GM19455 (cell line): ENCODE data around the gene EMC7.
"Not testable (repeated sequence)": the region's sequence is repeated elsewhere in the genome, so short reads cannot be mapped to it uniquely, and the experiment has no call there.

ENCODE experiments used
- ATAC-seq: cut with Tn5 transposase; IDR thresholded peaks from one replicate; pipeline ENCODE4 v1.9.1; 2021; ENCODE audit not compliant: unreplicated experiment

EMC7 gene

DNA sequence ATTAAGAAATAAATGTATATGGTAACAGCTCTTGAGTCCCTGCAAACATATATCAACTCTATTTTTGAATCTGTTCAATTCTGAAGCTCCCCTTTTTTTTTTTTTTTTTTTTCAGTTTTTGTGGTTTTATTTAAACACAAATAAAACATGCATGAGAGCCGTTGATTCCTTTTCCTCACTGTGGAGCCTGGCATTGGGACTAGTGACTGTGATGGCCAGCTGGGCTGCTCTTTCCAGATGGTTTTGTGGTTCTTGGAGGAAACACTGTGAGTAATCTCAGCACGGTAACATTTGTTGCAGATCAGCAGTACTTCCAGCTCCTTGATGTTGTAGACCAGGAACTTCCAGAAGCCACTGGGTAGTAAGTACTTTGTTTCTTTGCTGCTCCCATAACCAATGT, 15.9 kb downstream of the EMC7 start:
- ATAC-seq: no peak

DNA sequence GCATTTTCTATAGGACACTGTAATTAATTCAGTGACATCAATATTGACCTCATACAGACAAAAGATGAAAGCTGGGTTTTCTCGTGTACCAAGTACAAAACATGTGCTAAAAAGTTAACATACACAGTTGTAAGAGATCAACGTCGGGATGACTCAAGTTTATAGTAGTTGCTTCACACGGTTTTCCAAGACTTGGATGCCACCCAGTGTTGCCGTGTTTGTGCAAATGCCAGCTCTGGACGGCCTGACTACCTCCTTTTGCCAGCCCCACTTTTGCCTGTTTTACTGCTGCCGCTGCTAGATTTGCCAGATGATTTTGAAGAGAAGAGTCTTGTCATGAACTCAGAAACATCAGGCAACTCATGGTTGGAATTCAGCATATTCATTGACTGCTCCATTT, 17.6 kb downstream of the EMC7 start:
- no peak for ATAC-seq

DNA sequence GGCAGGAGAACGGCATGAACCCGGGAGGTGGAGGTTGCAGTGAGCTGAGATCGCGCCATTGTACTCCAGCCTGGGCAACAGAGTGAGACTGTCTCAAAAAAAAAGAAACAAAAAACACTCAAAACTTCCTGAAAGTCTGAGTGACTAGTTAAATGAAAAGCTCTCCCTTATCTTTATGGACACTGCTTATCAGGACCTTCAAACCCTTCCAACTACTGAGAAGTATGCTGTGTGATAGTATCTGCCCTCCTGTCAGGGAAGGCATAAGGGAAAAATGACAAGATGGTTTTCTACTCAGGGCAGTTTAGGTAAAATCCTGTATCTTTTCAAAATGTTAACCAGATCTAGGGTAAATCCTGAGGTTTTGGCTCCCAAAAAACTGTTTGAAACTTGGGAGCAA, 21.8 kb downstream of the EMC7 start:
- ATAC-seq: no peak

DNA sequence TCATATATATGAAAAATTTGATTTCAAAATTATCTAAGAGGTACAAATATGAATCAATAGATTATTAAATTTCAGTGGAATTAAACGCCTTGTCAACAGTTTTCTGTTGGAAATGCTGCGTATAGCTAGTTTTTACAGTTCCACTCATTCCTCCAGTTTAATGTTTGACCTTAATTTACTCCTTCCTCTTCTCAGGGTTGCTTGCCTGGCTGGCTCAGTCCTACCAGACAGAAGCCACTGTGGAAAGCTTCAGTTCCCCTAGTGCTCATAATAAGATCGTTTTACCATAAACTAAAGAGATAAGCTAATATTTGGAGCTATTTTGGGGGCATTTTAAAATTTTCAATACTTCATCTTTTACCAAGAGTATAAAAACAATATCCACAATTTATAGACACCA, 22.8 kb downstream of the EMC7 start:
- ATAC-seq: no peak

DNA sequence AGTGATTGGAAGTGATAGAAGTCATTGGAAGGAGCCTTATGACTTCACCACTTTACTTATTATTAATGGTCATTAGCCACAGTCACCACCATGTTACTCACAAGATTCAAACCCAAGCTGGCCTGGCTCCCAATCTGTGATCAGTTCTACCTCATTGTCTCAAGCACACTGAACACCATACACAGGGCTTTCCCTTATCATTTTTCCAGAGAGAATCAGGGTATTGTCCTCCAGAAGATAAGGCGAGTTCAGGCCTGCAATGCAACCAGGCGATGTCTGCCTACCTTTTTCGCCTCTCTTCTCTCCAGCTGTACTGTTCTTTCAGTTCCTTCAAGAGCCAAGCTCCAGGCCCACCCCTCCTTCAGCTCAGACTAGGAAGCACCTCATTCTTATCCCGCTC, 24.9 kb downstream of the EMC7 start:
- ATAC-seq: no peak

DNA sequence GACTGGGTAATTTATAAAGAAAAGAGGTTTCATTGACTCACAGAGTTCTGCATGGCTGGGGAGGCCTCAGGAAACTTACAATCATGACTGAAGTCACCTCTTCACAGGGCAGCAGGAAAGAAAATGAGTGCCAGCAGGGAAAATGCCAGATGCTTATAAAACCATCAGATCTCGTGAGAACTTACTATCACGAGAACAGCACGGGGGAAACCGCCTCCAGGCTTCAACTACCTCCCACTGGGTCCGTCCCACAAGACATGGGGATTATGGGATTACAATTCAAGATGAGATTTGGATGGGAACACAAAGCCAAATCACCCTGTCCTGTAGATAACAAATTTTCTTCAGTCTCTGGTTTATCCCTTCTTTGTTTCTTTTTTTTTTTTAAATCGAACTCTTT, 31.7 kb downstream of the EMC7 start:
- no peak for ATAC-seq

DNA sequence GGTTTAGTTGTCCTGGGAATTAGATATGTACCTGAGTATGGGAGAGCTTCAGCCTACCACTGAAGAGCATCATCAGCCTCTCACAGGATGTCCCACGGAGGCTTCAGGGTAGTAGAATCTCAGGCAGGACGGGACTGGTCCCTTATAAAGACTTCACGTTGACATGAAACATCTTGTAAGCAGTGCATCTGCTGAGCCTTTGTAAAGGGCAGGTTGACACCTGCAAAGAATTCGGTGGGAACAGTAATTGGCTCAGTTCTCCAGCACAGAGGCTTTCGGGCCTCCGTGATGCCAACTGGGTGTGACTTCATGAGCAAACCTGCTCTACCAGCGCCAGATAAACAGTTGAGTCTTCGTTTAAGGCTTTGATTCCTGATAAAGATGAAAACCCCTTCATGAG, 35.7 kb downstream of the EMC7 start:
- ATAC-seq: no peak

DNA sequence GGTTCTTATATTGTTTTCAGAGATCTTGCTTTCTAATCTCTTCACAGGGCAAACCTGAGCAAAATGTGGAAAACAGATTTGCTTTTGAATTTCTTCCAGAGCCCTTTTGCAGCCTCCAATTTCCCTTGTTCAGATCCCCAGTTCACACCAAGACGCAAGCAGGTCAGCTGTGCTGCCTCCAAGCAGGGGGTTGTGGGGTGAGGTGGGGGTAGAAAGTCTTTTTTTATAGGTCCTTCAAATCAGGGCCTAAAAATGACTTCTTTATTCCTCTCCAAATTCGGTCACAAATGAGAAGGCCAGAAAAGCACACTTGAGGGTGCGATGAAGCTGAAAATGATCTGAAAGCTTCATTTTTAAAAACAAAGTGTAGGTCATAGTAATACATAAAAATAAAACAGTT, 36.4 kb downstream of the EMC7 start:
- no peak for ATAC-seq

DNA sequence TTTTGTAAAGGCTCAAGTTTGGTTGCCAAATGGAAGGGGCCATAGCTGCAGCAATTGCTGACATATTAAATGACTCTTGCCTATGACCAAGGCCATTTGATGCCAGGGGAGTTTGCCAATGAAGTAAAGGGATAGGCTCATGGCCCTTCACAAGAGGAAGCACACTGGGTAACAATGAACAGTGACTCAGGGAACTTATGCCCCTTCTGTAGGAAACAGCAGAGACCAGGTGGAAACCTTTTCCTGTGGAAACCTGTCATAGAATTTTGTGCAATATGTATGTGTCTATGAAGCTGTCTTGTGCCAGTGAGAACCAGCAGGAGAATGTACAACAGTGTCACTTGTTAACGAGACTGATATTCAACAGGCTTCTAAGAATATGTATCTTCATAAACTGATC, 37.2 kb downstream of the EMC7 start:
- ATAC-seq: no peak

DNA sequence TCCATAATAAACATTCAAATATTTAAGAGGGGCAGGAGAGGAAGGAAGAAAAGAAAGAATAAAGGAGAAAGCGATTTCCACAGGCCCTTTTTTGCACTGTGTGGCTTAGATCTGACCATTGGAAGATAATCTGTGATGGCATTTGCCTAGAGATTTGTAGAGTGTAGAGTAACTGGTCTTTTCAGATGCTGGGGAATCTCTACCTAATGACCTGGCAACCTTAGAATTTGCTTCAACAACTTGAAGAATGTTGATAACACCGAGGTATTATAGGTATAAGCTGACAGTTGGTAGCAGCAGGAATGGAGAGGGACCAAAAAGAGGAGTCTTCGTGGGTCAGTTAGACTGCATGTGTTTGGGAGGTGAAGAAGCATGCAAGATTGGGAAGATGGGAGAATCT, 41.7 kb downstream of the EMC7 start:
- ATAC-seq: no peak

DNA sequence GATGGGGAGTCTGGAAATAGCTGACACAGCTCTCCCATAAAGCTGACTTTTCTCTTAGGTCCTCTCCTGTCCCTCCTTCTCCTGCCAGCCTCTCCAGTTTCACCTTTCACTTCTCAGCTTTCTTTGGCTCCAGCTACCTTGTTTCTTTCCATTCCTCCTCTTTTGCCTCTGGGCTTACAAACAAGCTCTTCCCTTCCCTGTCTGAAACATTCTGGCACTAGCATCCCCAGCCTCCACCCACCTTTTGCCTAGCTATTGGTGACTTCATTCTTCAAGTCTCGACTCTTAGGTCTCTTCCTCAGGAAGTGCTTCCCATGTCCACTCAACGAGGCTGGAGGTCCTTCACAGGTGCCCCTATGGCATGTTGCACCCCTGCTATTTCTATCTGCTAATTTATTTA, 42.2 kb downstream of the EMC7 start:
- ATAC-seq: no peak

DNA sequence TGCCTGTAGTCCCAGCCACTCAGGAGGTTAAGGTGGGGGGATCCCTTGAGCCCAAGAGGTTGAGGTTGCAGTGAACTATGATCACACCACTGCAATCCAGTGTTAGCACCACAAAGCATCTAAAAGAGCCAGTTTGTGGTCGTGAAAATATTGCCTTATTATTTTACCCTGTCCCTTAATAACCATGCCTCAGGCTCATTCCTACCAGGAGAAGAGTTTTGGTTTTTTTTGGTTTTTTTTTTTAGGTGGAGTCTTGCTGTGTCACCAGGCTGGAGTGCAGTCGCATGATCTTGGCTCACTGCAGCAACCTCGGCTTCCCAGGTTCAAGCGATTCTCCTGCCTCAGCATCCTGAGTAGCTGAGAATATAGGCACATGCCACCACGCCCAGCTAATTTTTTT, 44.8 kb downstream of the EMC7 start:
- no peak for ATAC-seq

DNA sequence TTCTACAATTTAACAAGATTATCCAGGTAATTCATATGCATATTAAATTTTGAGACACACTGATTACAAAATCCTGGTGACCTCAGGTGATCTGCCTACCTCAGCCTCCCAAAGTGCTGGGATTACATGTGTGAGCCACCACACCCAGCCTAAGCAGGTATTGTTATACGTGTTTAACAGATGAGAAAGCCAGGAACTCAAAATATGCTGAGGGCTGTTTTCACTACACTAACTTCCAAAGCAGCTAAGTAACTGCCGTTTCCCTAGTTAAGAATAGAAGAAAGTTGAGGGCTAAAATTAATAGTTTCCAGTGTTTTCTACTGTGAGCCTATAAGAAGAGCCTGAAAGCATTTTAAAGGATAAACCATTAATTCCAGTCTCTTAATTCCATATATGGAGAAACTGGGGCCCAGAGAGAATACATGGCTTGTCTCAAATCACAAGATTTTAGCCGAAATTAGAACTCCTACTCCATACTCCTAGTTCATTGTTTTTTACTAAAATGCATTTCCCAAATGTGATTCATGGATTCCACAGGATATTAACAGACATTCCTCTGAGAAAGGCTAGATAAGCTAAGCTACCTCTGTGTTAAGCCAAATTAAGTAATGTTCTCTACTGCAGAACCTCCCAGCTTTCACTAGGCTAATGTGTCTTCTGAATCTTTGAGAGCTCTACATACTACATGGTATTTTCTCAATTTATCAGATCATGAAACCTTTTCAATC, 45.6 kb downstream of the EMC7 start:
- no peak for ATAC-seq

DNA sequence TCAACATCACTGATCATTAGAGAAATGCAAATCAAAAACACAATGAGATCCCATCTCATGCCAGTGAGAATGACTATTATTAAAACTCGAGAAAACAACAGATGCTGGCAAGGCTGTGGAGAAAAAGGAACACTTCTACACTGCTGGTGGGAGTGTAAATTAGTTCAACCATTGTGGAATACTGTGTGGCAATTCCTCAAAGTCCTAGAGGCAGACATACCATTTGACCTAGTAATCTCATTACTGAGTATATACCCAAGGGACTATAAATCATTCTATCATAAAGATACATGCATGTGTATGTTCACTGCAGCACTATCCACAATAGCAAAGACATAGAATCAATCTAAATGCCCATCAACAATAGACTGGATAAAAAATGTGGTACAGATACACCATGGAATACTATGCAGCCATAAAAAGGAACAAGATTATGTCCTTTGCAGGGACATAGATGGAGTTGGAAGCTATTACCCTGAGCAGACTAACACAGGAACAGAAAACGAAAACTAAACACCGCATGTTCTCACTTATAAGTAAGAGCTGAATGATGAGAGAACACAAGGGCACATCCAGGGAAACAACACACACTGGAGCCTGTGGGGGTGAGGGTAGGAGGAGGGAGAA, 47.5 kb downstream of the EMC7 start:
- no peak for ATAC-seq

DNA sequence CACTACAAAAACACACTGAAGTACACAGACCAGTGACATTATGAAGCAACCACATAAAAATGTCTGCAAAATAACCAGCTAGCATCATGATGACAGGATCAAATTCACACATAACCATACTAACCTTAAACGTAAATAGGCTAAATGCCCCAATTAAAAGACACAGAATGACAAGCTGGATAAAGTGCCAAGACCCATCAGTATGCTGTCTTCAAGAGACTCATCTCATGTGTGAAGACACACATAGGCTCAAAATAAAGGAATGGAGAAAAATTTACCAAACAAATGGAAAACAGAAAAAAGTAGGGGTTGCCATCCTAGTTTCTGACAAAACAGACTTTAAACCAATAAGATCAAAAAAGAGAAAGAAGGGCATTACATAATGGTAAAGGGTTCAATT, 51.3 kb downstream of the EMC7 start:
- ATAC-seq: not testable (repeated sequence)

DNA sequence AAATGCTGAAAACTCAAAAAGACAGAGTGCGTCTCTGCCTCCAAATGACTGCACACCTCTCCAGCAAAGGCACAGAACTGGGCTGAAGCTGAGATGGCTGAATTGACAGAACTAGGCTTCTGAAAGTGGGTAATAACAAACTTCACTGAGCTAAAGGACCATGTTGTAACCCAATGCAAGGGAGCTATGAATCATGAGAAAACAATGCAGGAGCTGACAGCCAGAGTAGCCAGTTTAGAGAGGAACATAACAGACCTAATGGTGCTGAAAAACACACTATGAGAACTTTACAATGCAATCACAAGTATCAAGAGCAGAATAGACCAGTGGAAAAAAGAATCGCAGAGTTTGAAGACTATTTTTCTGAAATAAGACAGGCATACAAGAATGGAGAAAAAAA, 52.5 kb downstream of the EMC7 start:
- ATAC-seq: no peak

DNA sequence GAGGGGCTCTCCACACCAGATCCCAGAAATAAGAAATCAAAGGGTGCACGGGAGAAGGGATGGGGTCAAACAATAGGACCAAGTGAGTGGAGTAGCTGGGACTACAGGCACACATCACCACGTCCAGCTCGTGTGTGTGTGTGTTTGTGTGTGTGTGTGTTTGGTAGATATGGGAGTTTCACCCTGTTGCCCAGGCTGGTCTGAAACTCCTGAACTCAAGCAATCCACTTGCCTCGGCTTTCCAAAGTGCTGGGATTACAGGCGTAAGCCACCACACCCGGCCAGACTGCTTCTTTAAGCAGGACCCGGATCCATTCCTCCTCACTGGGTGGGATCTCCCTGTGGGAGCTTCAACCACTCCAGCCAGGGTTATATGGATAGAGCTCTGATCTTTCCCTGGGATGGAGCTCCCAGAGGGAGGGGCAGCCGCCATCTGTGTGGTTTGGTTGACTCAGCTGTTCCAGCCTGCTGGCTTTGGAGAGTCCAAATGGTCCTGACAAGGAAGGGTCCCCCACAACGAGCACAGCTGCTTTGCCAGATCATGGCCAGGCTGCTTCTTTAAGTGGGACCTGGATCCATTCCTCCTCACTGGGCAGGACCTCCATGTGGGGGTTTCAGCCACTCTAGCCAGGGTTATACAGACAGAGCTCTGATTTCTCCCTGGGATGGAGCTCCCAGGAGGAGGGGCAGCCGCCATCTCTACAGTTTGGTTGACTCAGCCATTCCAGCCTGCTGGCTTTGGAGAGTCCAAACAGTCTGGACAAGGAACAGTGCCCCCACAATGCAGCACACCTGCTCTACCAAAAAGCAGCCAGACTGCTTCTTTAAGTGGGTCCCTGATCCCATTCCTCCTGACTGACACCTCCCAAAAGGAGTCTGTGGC, 53.5 kb downstream of the EMC7 start:
- no peak for ATAC-seq

DNA sequence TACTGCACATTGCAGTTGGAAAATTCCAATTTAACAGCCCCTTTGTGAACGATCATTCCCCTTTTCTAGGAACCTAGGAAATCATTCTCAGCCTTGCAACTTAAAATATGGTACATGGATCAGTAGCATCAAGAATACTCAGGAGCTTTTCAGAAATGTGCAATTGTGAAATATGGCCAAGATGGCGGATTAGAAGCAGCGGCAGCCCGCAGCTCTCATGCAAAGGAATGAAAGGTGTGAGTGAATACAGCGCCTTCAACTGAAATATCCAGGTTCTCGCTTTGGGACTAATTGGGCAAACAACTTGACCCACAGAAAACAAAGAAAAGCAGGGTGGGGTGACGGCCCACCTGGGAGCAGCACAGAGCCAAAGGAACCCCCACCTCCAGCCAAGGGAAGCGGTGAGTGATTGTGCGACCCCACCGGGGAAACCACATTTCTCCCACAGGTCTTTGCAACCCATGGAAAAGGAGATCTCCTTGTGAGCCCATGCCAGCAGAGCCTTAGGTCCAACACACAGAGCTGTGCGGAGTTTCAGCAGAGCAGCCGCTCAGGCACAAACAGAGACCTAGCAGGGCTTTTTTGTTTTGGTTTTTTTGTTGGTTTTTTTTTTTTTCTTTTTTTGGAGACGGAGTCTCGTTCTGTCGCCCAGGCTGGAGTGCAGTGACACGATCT, 55.1 kb downstream of the EMC7 start:
- ATAC-seq: no peak

DNA sequence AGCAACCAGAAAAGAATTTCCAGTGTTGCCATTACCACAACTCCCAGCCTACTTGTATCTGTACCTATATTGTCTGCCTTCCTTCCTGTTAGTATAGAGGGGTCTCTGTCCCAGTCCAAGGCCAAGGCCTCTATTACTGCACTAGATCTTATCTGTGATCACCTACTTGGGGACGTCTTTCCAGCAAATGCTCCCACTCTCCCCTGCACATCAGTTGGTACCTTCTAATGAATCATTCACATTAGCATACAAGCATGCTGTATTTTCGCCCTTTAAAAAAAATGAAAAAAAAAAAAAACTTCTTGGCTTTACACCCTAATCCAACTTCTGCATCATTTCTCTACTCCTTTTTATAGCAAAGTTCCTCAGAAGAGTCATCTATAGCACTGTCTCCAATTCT, 57.8 kb downstream of the EMC7 start:
- no peak for ATAC-seq

DNA sequence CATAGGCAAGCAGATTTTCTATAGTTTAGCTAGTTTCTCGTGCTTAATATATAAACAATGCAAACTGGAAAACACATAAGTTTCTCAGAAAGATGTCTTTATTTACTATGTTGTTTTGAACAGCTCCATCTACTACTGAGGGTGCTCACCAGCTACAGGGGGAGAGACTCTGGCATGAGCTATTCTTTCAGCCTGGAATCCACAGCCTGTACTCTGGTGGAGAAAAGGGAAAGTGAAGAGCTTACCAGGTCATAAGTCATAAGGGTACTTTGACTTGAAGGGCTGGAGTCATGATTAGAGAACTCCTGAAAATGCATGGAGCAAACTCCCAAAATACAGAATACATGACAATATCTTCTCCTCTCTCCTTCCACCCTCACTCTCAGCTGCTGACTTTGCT, 58.3 kb downstream of the EMC7 start:
- no peak for ATAC-seq

DNA sequence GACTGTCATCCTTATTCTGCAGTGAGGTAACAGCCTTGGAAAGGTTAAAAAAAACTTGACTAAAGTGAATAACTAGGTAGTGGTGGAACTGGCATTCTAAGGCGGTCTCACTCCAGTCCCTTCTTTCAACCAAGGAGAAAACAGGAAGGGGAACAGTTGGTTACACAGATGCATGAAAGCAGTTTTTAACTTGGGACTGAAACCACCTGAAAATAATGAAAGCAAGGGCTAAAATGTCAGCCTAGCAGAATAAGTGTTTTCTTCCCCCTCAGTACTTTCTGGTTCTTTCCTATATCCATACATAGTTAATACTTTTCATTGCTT, 61.9 kb downstream of the EMC7 start:
- ATAC-seq: no peak
